ENCODE measurements around the gene ARFRP1. TPM values are rescaled to one million over a fixed set of nuclear protein-coding genes. Genes with fewer than 3 reads are reported as not detected.

Gene ARFRP1
- total RNA-seq, 1 experiment from 2014 or later, result 42.7 TPM

DNA sequence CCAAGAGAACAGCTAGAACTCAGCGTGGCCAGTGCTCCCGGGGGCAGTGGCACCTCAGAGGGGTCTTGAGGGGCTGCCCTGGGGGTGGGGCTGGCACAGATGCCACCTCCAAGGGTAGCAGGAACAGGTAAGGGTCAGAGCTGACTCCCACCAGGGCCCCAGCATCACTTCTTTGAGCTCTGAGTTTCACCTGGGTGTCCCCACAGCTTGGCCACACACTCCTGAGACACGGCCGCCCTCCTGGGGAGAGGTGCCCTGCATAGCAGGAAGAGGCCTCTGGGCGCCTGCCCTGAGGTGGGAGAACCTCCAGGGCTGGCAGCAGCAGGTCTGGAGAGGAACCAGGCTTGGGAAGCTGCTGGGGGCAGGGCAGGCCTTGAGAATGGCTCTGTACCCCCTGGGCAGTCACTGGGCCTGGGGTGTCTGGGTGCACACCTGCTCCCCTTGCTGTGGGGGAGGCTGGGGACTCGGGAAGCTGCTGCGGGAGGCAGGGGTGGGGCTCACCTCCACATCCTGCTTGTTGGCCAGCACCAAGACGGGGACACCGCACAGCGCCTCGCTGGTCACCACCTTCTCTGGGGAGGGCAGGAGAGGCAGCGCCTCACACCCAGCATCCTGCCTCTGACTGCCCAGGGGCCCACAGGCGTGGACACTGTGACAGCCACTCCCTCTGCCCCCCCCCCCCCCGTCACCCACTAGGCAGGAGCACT lies 6.3 kb downstream of the ARFRP1 start:
- Histone ChIP-seq H2BK20ac (ENCODE audit: low read depth, low read length, poor library complexity, severe bottlenecking) (no peak overlapping the region), H2BK12ac (ENCODE audit: insufficient read length, low read depth, low read length) (no peak overlapping the region), H3K9me3 (ENCODE audit: control insufficient read depth, low read depth, low read length) (no peaks in the 10 kb centered on the region), H4K91ac (ENCODE audit: insufficient read length, low read depth, low read length) (no peak overlapping the region), H3K27me3 (ENCODE audit: insufficient read depth, low read length) (no peaks in the 10 kb centered on the region), H3K23ac (ENCODE audit: insufficient read length, low read depth, low read length) (no peak overlapping the region), H2AK5ac (ENCODE audit: insufficient read length, low read length) (no peak overlapping the region), H3K79me1 (ENCODE audit: insufficient read depth, low read depth, low read length, poor library complexity, severe bottlenecking) (no peaks in the 10 kb centered on the region), H3K4ac (ENCODE audit: low read depth, low read length) (no peak overlapping the region), H3K14ac (ENCODE audit: insufficient read depth, low read length) (no peak overlapping the region; the same call in 1 of the 2 replicates), H3K4me1 (ENCODE audit: insufficient read depth, low read length) (no peaks in the 10 kb centered on the region), H4K8ac (replicated peaks; ENCODE audit: insufficient read length, low read depth, low read length) (no peak overlapping the region), H3K23me2 (ENCODE audit: insufficient read length, low read depth, low read length, poor library complexity, severe bottlenecking) (peaks cover 4% of the 10 kb centered on the region), H3T11ph (ENCODE audit: low read length) (no peak overlapping the region), H3K18ac (ENCODE audit: insufficient read length, low read depth, low read length) (no peak overlapping the region), H3K56ac (ENCODE audit: insufficient read length, low read depth, low read length) (no peak overlapping the region), H2AFZ (ENCODE audit: low read length) (no peak overlapping the region), H2BK120ac (ENCODE audit: low read depth, low read length, poor library complexity, severe bottlenecking) (no peak overlapping the region), H3K9ac (ENCODE audit: extremely low read depth, insufficient read length, low read length) (no peak overlapping the region), H3K4me2 (ENCODE audit: insufficient read depth, insufficient read length, low read length) (no peak overlapping the region), H2BK15ac (ENCODE audit: low read depth, low read length) (no peak overlapping the region), H3K79me2 (ENCODE audit: insufficient read depth, low read length) (no peaks in the 10 kb centered on the region), H2BK5ac (ENCODE audit: insufficient read length, low read length) (no peak overlapping the region), H3K27ac (ENCODE audit: insufficient read length, low read depth, low read length) (no peak overlapping the region), H4K20me1 (ENCODE audit: control insufficient read depth, insufficient read depth, insufficient read length) (no peaks in the 10 kb centered on the region), H4K5ac (ENCODE audit: insufficient read length, low read depth, low read length) (no peak overlapping the region)
- TF ChIP-seq, protein P1, sequence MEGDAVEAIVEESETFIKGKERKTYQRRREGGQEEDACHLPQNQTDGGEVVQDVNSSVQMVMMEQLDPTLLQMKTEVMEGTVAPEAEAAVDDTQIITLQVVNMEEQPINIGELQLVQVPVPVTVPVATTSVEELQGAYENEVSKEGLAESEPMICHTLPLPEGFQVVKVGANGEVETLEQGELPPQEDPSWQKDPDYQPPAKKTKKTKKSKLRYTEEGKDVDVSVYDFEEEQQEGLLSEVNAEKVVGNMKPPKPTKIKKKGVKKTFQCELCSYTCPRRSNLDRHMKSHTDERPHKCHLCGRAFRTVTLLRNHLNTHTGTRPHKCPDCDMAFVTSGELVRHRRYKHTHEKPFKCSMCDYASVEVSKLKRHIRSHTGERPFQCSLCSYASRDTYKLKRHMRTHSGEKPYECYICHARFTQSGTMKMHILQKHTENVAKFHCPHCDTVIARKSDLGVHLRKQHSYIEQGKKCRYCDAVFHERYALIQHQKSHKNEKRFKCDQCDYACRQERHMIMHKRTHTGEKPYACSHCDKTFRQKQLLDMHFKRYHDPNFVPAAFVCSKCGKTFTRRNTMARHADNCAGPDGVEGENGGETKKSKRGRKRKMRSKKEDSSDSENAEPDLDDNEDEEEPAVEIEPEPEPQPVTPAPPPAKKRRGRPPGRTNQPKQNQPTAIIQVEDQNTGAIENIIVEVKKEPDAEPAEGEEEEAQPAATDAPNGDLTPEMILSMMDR (conservative IDR thresholded peaks at IDR 0.05), result no peak
- WGBS (ENCODE audit: extremely low coverage, insufficient read length, low lambda C conversion rate), result no CpG with 5 or more reads among the region's 14 CpGs
- H3K36me3 Mint-ChIP-seq (ENCODE audit: insufficient read depth in 1 of 3, low read depth in 3 of 3), result peaks cover 12 to 24% (median 20%) of the 10 kb centered on the region in 3 experiments; a peak in 6 of 7 replicates
- no peak for DNase-seq
- no peaks in the 10 kb centered on the region for H3K9me3 Mint-ChIP-seq
- no peak overlapping the region for H3K27ac Mint-ChIP-seq
- no peak overlapping the region for H3K4me3 Mint-ChIP-seq
- peaks cover under 1 to 7% of the 10 kb centered on the region in 2 experiments; a peak in 3 of 4 replicates for H3K4me1 Mint-ChIP-seq
- peaks cover 3% of the 10 kb centered on the region; the same call in 1 of the 2 replicates for H3K27me3 Mint-ChIP-seq (ENCODE audit: low read depth)
